Lower leg skin (tissue), 3 donors: ENCODE data around the gene IL11.

Source experiments
- CTCF ChIP-seq, 3 donors: fragments of 450-650 bp; IDR thresholded peaks; one replicate each; pipeline ENCODE4 v1.5.1; 2016; ENCODE audit warnings: antibody characterized with exemption in 3 of 3, mild to moderate bottlenecking in 3 of 3, moderate library complexity in 2 of 3
- POLR2A ChIP-seq, 2 donors: fragments of 450-650 bp; IDR thresholded peaks; one replicate each; pipeline ENCODE4 v1.6.1; 2016 to 2017; ENCODE audit warnings: antibody characterized with exemption in 2 of 2, mild to moderate bottlenecking in 1 of 2, moderate library complexity in 1 of 2

GRCh38 chr19:55344444-55344843, 25.8 kb downstream of the IL11 start:
- TF ChIP-seq CTCF (IDR thresholded peaks at IDR 0.05) (no peak), POLR2A (IDR thresholded peaks at IDR 0.05) (no peak)
